ENCODE results near the gene ASTN2.

The ASTN2 gene

GRCh38 chr9:117000834-117001233 is 414.0 kb downstream of the ASTN2 start:
- DNase-seq: no peak

GRCh38 chr9:117000196-117000723 is 414.6 kb downstream of the ASTN2 start:
- DNase-seq: no peak

DNA sequence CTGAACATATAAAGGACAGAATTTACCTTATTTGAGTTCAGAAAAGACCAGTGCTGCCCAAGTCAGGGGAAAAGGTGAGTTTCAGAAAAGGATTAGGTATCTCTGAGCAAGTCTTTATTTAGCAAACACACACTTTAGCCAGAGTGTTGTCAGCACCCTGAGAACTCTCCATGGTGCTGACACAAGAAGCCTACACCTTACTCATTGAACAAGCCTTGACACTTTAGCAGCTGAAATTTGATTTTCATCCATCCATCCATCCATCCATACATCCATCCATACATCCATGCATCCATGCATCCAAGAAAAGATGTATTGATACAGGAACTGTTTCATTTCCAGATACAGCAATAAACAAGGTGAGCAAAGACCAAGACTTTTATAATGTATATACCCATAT is 416.6 kb downstream of the ASTN2 start:
- no peak for DNase-seq

- no peak for DNase-seq
These were observed 422.0 kb downstream of the ASTN2 start for GRCh38 chr9:116992865-116993264.

- DNase-seq: no peak
These were observed 423.8 kb downstream of the ASTN2 start for GRCh38 chr9:116991051-116991450.

- no peak for DNase-seq
These were observed 424.3 kb downstream of the ASTN2 start for GRCh38 chr9:116990592-116990991.

DNA sequence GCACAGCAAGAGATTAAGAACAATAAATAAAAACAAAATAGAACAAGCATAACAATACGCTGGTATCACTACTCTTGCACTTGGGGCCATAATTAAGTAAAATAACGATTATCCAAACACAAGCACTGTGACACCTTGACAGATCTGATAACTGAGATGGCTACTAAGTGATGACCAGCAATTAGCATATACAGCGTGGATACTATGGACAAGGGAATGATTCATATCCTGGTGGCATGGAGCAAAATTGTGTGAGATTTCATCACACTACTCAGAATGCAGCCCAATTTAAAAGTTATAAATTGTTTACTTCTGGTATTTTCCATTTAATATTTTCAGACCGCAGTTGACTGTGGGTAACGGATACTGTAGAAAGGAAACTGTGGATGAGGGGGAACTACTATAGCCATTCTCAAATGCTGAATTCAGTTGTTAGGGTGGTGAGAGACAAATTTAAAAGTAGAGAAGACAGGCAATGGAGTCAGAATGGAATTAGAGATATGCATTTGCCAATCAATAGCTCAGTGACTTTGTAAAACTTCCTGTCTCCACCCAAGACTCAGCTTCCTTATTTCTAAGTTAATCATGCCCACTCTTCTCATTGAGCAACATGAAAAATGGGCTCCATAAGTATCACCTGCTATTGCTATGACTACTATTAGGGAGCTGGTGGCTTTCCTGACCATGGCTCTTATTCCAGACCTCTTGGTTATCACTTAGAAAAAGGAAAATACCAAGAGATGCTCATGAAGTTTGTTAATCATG is 427.0 kb downstream of the ASTN2 start:
- DNase-seq: no peak

DNA sequence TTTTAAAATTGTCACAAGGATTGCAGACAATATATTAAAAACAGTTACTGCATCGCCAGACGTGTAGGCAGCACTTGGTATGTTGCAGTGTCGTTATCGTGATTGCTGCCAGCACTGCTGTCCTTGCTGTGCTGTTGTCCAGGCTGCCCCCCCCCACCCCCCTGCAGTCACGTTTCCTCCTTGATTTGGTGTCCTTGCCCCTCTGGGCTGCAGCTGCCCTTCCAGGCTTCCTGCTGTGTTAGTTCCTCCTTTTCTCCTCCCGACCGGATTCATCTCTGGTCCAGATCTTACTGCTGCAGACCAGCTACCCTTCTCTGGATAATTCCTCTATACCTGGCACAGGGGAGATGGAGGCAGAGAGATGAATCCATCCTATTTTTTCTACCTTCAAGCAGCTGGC is 428.8 kb downstream of the ASTN2 start:
- DNase-seq: no peak

GRCh38 chr9:116985596-116985995 is 429.3 kb downstream of the ASTN2 start:
- no peak for DNase-seq

GRCh38 chr9:116984111-116984510 is 430.7 kb downstream of the ASTN2 start:
- no peak for DNase-seq

GRCh38 chr9:116980582-116981120 is 434.2 kb downstream of the ASTN2 start:
- DNase-seq: no peak

GRCh38 chr9:116979456-116979855 is 435.4 kb downstream of the ASTN2 start:
- no peak for DNase-seq

- no peak for DNase-seq
These were observed 436.7 kb downstream of the ASTN2 start for GRCh38 chr9:116978155-116978554.

GRCh38 chr9:116975126-116975525 is 439.7 kb downstream of the ASTN2 start:
- no peak for DNase-seq

- no peak for DNase-seq
These were observed 448.7 kb downstream of the ASTN2 start for GRCh38 chr9:116966199-116966598.

DNA sequence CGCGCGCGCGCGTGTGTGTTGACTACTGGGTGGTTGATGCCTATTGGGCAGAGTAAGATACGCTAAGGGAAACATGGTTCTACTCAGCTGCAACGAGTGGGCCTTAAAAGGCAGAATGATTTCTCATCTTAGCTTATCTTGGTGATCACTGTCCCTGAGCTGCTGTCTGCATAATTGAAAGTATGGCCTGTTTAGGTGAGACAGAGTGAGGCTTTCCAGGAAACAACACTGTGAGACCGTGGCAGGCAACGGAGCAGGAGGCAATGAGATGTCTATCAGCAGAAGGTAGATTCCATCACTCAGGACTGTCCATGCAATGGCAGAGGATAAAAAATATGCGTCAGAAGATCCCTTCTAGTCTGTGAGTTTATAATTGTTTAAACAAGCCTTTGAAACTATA is 450.6 kb downstream of the ASTN2 start:
- no peak for DNase-seq

GRCh38 chr9:116959809-116960208 is 455.0 kb downstream of the ASTN2 start:
- no peak for DNase-seq

- no peak for DNase-seq
These were observed 456.0 kb downstream of the ASTN2 start for GRCh38 chr9:116958881-116959280.

DNA sequence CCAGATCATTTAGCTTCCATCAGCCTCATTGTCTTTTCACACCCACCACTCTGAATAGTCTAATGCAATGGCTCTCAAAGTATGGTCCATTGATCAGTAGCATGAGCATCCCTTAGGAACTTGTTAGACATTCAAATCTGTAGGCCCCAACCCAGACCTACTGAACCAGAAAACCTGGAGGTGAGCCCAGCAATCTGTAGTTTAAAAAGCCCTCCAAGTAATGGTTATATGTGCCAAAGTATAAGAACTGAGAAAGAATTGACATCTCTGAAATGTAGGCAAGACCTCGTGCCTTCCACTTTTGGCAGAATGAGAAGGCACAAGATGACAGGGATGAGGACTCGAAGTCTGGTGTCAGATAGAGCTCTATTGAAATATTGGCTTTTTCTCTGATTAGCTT is 460.1 kb downstream of the ASTN2 start:
- no peak for DNase-seq

- DNase-seq: no peak
These were observed 461.6 kb downstream of the ASTN2 start for GRCh38 chr9:116953271-116953670.

GRCh38 chr9:116952436-116952810 is 462.4 kb downstream of the ASTN2 start:
- no peak for DNase-seq

- DNase-seq: no peak
These were observed 463.0 kb downstream of the ASTN2 start for GRCh38 chr9:116951588-116952435.

GRCh38 chr9:116945817-116946216 is 469.0 kb downstream of the ASTN2 start:
- no peak for DNase-seq

Data from SHP77 treated with DMSO at 0.1 percent for 48 hours (cell line).